Measurements from ENCODE around the gene BACH1.

The BACH1 gene

DNA sequence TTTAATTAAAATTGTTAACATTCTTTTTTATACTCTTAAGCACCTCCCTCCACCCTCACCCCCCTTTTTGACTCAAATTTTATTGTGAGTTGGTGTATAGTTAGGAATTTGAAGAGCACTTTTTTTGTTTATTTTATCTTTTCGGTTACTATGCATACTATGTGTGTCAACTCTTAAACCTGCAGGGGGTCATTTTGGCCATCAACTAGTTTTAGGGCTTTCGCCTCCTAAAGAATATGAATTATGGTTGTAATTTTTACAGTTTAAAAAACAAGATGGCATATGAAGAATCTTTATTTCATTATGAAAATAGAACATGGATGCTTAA lies 9.7 kb downstream of the BACH1 start:
- TF ChIP-seq TCF12 (IDR thresholded peaks at IDR 0.05; ENCODE audit: low read depth) (no peak), TEAD4 (IDR thresholded peaks at IDR 0.05) (no peak), NFIC (IDR thresholded peaks at IDR 0.05) (no peak), ZBTB7A (IDR thresholded peaks at IDR 0.05; ENCODE audit: low read depth) (no peak), CEBPB (IDR thresholded peaks at IDR 0.05) (no peak), TAF1 (IDR thresholded peaks at IDR 0.05; ENCODE audit: low read depth) (no peak), EGR1 (IDR thresholded peaks at IDR 0.05) (no peak), EP300 (IDR thresholded peaks at IDR 0.05; ENCODE audit: borderline replicate concordance) (no peak), RAD21 (IDR thresholded peaks at IDR 0.05; ENCODE audit: low read depth) (no peak), FOXM1 (IDR thresholded peaks at IDR 0.05; ENCODE audit: borderline replicate concordance, low read depth) (no peak), CREB1 (IDR thresholded peaks at IDR 0.05; ENCODE audit: low read depth) (no peak)
- TF ChIP-seq, protein P1, sequence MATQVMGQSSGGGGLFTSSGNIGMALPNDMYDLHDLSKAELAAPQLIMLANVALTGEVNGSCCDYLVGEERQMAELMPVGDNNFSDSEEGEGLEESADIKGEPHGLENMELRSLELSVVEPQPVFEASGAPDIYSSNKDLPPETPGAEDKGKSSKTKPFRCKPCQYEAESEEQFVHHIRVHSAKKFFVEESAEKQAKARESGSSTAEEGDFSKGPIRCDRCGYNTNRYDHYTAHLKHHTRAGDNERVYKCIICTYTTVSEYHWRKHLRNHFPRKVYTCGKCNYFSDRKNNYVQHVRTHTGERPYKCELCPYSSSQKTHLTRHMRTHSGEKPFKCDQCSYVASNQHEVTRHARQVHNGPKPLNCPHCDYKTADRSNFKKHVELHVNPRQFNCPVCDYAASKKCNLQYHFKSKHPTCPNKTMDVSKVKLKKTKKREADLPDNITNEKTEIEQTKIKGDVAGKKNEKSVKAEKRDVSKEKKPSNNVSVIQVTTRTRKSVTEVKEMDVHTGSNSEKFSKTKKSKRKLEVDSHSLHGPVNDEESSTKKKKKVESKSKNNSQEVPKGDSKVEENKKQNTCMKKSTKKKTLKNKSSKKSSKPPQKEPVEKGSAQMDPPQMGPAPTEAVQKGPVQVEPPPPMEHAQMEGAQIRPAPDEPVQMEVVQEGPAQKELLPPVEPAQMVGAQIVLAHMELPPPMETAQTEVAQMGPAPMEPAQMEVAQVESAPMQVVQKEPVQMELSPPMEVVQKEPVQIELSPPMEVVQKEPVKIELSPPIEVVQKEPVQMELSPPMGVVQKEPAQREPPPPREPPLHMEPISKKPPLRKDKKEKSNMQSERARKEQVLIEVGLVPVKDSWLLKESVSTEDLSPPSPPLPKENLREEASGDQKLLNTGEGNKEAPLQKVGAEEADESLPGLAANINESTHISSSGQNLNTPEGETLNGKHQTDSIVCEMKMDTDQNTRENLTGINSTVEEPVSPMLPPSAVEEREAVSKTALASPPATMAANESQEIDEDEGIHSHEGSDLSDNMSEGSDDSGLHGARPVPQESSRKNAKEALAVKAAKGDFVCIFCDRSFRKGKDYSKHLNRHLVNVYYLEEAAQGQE (IDR thresholded peaks at IDR 0.05; ENCODE audit: low read depth), result no peak
- TF ChIP-seq, protein P2, sequence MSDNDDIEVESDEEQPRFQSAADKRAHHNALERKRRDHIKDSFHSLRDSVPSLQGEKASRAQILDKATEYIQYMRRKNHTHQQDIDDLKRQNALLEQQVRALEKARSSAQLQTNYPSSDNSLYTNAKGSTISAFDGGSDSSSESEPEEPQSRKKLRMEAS (IDR thresholded peaks at IDR 0.05), result no peak
- TF ChIP-seq, protein P3, sequence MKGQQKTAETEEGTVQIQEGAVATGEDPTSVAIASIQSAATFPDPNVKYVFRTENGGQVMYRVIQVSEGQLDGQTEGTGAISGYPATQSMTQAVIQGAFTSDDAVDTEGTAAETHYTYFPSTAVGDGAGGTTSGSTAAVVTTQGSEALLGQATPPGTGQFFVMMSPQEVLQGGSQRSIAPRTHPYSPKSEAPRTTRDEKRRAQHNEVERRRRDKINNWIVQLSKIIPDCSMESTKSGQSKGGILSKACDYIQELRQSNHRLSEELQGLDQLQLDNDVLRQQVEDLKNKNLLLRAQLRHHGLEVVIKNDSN (IDR thresholded peaks at IDR 0.05), result no peak

DNA sequence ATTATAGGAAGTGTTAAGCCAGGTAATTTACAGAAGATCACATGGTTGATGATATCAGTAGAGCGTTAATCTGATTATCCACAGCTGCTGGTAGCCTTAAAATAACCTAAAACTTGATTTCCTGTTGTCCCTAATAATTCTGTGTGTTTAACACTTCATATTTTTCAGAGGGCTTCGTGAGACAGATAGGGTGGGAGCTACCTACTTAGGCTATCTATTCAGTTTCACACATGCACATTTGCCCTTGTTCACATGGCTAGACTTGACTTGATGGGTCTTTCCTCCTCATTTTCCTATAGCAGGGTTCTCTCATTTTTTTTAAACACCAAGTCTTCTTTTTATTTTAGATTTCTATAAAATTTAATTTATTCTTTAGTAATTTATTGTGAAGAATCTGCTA lies 11.0 kb downstream of the BACH1 start:
- TF ChIP-seq EP300 (IDR thresholded peaks at IDR 0.05; ENCODE audit: borderline replicate concordance) (no peak), EGR1 (IDR thresholded peaks at IDR 0.05) (no peak), TAF1 (IDR thresholded peaks at IDR 0.05; ENCODE audit: low read depth) (no peak)
- TF ChIP-seq, protein P2 (IDR thresholded peaks at IDR 0.05), result no peak

DNA sequence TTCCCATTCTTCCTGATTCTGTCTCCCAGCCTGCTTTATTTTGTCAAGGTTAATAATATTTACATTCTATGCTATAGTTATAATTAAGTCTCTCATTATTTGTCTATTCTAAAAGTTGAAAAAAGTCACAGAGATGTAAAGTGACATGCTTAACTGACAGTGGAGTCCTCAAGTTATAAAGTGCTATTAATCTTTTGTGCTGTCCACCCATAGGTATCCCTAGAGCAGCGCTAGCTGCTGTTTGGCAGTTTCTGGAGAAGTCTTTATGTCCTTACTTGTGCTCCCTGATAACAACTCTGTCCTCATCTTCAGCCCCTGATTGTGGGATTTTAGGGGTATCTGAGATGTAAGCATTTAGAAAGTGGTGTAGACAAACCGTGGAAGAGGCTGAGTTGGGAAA lies 13.1 kb downstream of the BACH1 start:
- TF ChIP-seq TCF12 (IDR thresholded peaks at IDR 0.05; ENCODE audit: low read depth) (no peak), TEAD4 (IDR thresholded peaks at IDR 0.05) (no peak), EP300 (IDR thresholded peaks at IDR 0.05; ENCODE audit: borderline replicate concordance) (no peak), CEBPB (IDR thresholded peaks at IDR 0.05) (no peak), YY1 (IDR thresholded peaks at IDR 0.05; ENCODE audit: low read depth) (no peak)
- TF ChIP-seq, protein P2 (IDR thresholded peaks at IDR 0.05), result no peak

DNA sequence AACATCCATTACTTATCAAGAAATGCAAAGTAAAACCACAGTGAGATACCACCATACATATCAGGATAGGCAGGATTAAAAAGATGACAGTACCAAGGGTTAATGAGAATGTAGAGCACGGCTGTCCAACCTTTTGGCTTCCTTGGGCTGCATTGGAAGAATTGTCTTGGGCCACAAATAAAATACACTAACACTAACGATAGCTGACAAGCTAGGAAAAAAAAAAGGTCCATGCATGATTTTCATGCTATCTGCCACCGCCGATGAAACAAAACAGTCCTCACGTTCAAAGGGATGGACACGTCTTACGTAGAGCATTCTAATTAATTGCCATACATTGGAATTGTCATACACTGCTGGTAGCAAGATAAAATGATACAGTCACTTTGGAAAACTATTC lies 14.3 kb downstream of the BACH1 start:
- no peak for TF ChIP-seq NFIC (IDR thresholded peaks at IDR 0.05)
- TF ChIP-seq, protein P3 (IDR thresholded peaks at IDR 0.05), result no peak
- no peak for TF ChIP-seq ZBTB7A (IDR thresholded peaks at IDR 0.05; ENCODE audit: low read depth)
- no peak for TF ChIP-seq EP300 (IDR thresholded peaks at IDR 0.05; ENCODE audit: borderline replicate concordance)
- TF ChIP-seq CEBPB (IDR thresholded peaks at IDR 0.05), result no peak
- TF ChIP-seq, protein P2 (IDR thresholded peaks at IDR 0.05), result no peak
- TF ChIP-seq, protein P1 (IDR thresholded peaks at IDR 0.05; ENCODE audit: low read depth), result no peak
- no peak for TF ChIP-seq TCF12 (IDR thresholded peaks at IDR 0.05; ENCODE audit: low read depth)
- no peak for TF ChIP-seq YY1 (IDR thresholded peaks at IDR 0.05; ENCODE audit: low read depth)
- no peak for TF ChIP-seq TAF1 (IDR thresholded peaks at IDR 0.05; ENCODE audit: low read depth)
- TF ChIP-seq CREB1 (IDR thresholded peaks at IDR 0.05; ENCODE audit: low read depth), result no peak
- TF ChIP-seq RAD21 (IDR thresholded peaks at IDR 0.05; ENCODE audit: low read depth), result no peak
- TF ChIP-seq EGR1 (IDR thresholded peaks at IDR 0.05), result no peak
- TF ChIP-seq TEAD4 (IDR thresholded peaks at IDR 0.05), result no peak
- no peak for TF ChIP-seq FOXM1 (IDR thresholded peaks at IDR 0.05; ENCODE audit: borderline replicate concordance, low read depth)

DNA sequence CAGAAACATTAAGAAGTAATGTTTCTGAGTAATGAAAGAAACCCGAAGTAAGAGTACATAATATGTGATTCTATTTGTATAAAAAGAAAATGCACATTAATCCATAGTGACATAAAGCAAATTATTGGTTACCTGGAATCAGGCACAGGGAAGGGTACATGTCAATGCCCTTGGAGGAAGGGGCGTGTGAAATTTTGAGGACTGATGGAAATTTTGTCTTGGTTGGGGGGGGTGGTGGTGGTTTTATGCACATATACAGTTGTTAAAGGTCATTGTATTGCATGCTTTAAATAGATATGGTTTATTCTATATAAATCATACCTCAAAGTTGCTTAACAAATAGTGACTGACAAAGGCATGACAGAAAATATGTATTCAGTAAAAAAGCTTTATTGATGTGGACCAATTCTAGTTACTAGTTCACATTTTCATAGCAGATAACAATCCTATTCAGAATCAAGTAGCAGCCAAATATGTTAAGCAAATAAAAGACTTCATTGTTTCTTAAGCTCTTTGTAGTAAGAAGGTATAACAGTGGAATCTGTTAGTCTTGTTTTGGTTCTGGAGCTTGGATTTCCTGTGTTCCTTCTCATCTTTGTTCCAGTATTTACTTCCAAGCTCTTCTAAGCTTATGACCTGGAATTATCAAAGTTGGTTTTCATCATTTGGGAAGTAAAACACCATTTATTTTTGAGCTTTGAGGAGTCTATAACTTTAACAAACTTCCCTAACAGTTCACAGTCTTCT lies 15.1 kb downstream of the BACH1 start:
- TF ChIP-seq CREB1 (IDR thresholded peaks at IDR 0.05; ENCODE audit: low read depth), result no peak
- TF ChIP-seq RAD21 (IDR thresholded peaks at IDR 0.05; ENCODE audit: low read depth), result no peak
- TF ChIP-seq YY1 (IDR thresholded peaks at IDR 0.05; ENCODE audit: low read depth), result no peak
- no peak for TF ChIP-seq TAF1 (IDR thresholded peaks at IDR 0.05; ENCODE audit: low read depth)
- TF ChIP-seq, protein P1 (IDR thresholded peaks at IDR 0.05; ENCODE audit: low read depth), result no peak
- TF ChIP-seq FOXM1 (IDR thresholded peaks at IDR 0.05; ENCODE audit: borderline replicate concordance, low read depth), result no peak
- no peak for TF ChIP-seq TEAD4 (IDR thresholded peaks at IDR 0.05)
- TF ChIP-seq, protein P3 (IDR thresholded peaks at IDR 0.05), result no peak

Data from Ishikawa (cell line).